ENCODE measurements around the gene PRICKLE2.

DNA sequence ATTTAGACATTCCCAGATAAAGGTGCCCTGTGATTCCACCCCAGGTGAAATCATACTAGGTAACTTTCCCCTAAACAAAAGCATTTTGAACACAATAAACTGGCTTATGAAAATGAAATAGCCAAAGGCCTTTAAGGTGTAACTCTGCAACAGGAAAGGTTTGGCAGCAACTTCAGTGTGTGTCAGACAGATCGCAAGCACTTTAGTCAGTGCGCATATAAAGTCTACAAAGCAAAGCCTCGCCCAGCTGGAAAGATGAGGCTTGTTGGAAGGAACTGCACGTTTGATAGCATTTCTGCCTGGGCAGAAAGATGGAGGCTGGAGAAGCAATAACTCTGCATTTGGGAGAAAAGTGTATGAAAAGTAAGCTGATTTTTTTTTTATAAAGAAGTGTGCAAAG is 57.9 kb downstream of the PRICKLE2 start:
- TF ChIP-seq POLR2AphosphoS5 (IDR thresholded peaks at IDR 0.05; ENCODE audit: low read depth, low read length) = no peak
- TF ChIP-seq, protein P1, sequence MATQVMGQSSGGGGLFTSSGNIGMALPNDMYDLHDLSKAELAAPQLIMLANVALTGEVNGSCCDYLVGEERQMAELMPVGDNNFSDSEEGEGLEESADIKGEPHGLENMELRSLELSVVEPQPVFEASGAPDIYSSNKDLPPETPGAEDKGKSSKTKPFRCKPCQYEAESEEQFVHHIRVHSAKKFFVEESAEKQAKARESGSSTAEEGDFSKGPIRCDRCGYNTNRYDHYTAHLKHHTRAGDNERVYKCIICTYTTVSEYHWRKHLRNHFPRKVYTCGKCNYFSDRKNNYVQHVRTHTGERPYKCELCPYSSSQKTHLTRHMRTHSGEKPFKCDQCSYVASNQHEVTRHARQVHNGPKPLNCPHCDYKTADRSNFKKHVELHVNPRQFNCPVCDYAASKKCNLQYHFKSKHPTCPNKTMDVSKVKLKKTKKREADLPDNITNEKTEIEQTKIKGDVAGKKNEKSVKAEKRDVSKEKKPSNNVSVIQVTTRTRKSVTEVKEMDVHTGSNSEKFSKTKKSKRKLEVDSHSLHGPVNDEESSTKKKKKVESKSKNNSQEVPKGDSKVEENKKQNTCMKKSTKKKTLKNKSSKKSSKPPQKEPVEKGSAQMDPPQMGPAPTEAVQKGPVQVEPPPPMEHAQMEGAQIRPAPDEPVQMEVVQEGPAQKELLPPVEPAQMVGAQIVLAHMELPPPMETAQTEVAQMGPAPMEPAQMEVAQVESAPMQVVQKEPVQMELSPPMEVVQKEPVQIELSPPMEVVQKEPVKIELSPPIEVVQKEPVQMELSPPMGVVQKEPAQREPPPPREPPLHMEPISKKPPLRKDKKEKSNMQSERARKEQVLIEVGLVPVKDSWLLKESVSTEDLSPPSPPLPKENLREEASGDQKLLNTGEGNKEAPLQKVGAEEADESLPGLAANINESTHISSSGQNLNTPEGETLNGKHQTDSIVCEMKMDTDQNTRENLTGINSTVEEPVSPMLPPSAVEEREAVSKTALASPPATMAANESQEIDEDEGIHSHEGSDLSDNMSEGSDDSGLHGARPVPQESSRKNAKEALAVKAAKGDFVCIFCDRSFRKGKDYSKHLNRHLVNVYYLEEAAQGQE (IDR thresholded peaks at IDR 0.05; ENCODE audit: insufficient read depth in 1 of 2, low read depth in 2 of 2, low read length in 2 of 2) = no peak

All from PFSK-1 (cell line).